K562 (cell line): ENCODE data around the gene TAS2R41. TPM values are rescaled to one million over a fixed set of nuclear protein-coding genes. Genes with fewer than 3 reads are reported as not detected.
A peak's percentile ranks its signal among the peaks of the same experiment; 100 is the strongest.

Experiments used
- ARNT ChIP-seq, 2 experiments: fragments of 450-650 bp; IDR thresholded peaks; 2 replicates each; pipeline ENCODE4 v1.6.1; 2016; ENCODE audit warnings: mild to moderate bottlenecking in 1 of 2
- ATF1 ChIP-seq, 2 experiments: fragments of 450-650 bp in 1 of 2; IDR thresholded peaks; 2 replicates each; pipeline ENCODE4 v1.6.1; 2016; ENCODE audit warnings: missing compliant biosample characterization in 1 of 2, missing genetic modification characterization in 1 of 2
- CBFA2T2 ChIP-seq: fragments of 450-650 bp; conservative IDR thresholded peaks from 2 replicates; pipeline ENCODE4 v1.6.1; 2017; ENCODE audit warnings: mild to moderate bottlenecking
- HDAC3 ChIP-seq: fragments of 450-650 bp; IDR thresholded peaks from 2 replicates; pipeline ENCODE4 v1.6.1; 2018; ENCODE audit warnings: borderline replicate concordance, mild to moderate bottlenecking, moderate library complexity; ENCODE audit not compliant: partially characterized antibody
- HMBOX1 ChIP-seq: sonication (generic); IDR thresholded peaks from 2 replicates; pipeline ENCODE4 v1.6.1; 2016
- NCOA2 ChIP-seq, 2 experiments: fragments of 450-650 bp; IDR thresholded peaks; 2 replicates each; pipeline ENCODE4 v1.6.1; 2018; ENCODE audit warnings: mild to moderate bottlenecking in 2 of 2, moderate library complexity in 1 of 2; ENCODE audit not compliant: partially characterized antibody in 2 of 2
- RAD21 ChIP-seq, 2 experiments: fragments of 250-450 bp in 1 of 2; fragments of 450-650 bp in 1 of 2; sonication (Bioruptor Pico) in 1 of 2; formaldehyde crosslinking in 1 of 2; IDR thresholded peaks in 1 of 2; conservative IDR thresholded peaks in 1 of 2; 2 replicates each; pipeline versions ENCODE4 v1.4.0 to v1.8.0; 2020 to 2022; ENCODE audit warnings: mild to moderate bottlenecking in 2 of 2, moderate library complexity in 1 of 2
- REST ChIP-seq, 2 experiments: fragments of 450-650 bp; formaldehyde crosslinking in 1 of 2; IDR thresholded peaks; 2 replicates each; pipeline versions ENCODE4 v1.4.0 to v1.6.1; 2014 to 2020; ENCODE audit warnings: mild to moderate bottlenecking in 2 of 2, borderline replicate concordance in 1 of 2, low read depth in 1 of 2
- SIX5 ChIP-seq, 2 experiments: IDR thresholded peaks; 2 replicates each; pipeline ENCODE4 v1.6.1; 2011; ENCODE audit warnings: low read length in 2 of 2, borderline replicate concordance in 1 of 2, low read depth in 1 of 2, mild to moderate bottlenecking in 1 of 2, moderate library complexity in 1 of 2; ENCODE audit not compliant: insufficient read depth in 1 of 2
- ZBTB49 ChIP-seq: sonication (generic); formaldehyde crosslinking; IDR thresholded peaks from 2 replicates; pipeline ENCODE4 v1.8.0; 2022; ENCODE audit warnings: missing genetic modification reagents, mild to moderate bottlenecking, borderline replicate concordance
- polyA plus RNA-seq, 8 experiments: library from polyadenylated mRNA; depleted of rRNA in 4 of 8; stranded (reverse) in 5 of 8; unstranded in 3 of 8; fragments of >200 nt; fragmentation: Nextera tagmentation in 2 of 8; fragmentation: Illumina TruSeq in 1 of 8; extraction: Ambion mirVana in 2 of 8; extraction: Trizol in 1 of 8; gene quantifications; 2 replicates each; pipeline versions ENCODE4 v1.2.1 to v1.2.3, GENCODE V29; 2011 to 2014; ENCODE audit warnings: inconsistent platforms in 1 of 8, missing spikeins in 1 of 8
- total RNA-seq, 7 experiments: library from RNA; depleted of rRNA in 6 of 7; stranded (reverse); fragments of >200 nt in 6 of 7; fragmentation: Illumina TruSeq in 2 of 7; extraction: Trizol in 2 of 7; gene quantifications; 2 replicates each; pipeline versions ENCODE4 v1.2.1 to v1.2.3, GENCODE V29; 2011 to 2021; ENCODE audit warnings: low replicate concordance in 1 of 7

The TAS2R41 gene
- total and polyA plus RNA-seq, 9 of the 15 experiments (the other 6 are each of a cell fraction or from before 2014, with no cell fraction given) = not detected

- TF ChIP-seq ZBTB49 (CRISPR knock-in tag) = no peak
- TF ChIP-seq REST (IDR thresholded peaks at IDR 0.05; ENCODE audit: borderline replicate concordance) = 0 out of 2 replicates have a peak, but pooled peaks have one; percentile 17
- TF ChIP-seq REST (CRISPR knock-in tag; IDR thresholded peaks at IDR 0.05; ENCODE audit: low read depth) = no peak
- peak; percentile 32 to 57; a peak in 3 of 4 replicates for TF ChIP-seq RAD21 (CRISPR knock-in tag; conservative IDR thresholded peaks at IDR 0.05 in 1 of 2, IDR thresholded peaks at IDR 0.05 in 1 of 2)
- peak in 1 of 2 experiments; percentile 2 for TF ChIP-seq NCOA2 (IDR thresholded peaks at IDR 0.05; ENCODE audit: partially characterized antibody in 2 of 2)
- TF ChIP-seq HMBOX1 = 0 out of 2 replicates have a peak, but pooled peaks have one; percentile 3
- no peak for TF ChIP-seq HDAC3
- TF ChIP-seq ARNT (IDR thresholded peaks at IDR 0.05) = peak in 1 of 2 experiments; percentile 15; a peak in 1 of 4 replicates
- TF ChIP-seq ATF1 (CRISPR knock-in tag; IDR thresholded peaks at IDR 0.05) = no peak
- TF ChIP-seq ATF1 (tag; IDR thresholded peaks at IDR 0.05) = 0 out of 2 replicates have a peak, but pooled peaks have one; percentile 4
- no peak for TF ChIP-seq CBFA2T2
- TF ChIP-seq SIX5 (IDR thresholded peaks at IDR 0.05; ENCODE audit: borderline replicate concordance in 1 of 2, insufficient read depth in 1 of 2, low read depth in 1 of 2, low read length in 2 of 2) = no peak
These were observed 27.2 kb downstream of the TAS2R41 start (continued) for GRCh38 chr7:143504937-143505297.
